Measurements from ENCODE around the gene SFMBT2. TPM values are rescaled to one million over a fixed set of nuclear protein-coding genes. Genes with fewer than 3 reads are reported as not detected.

The SFMBT2 gene
- total RNA-seq, 1 experiment from 2014 or later: 0.02 TPM

DNA sequence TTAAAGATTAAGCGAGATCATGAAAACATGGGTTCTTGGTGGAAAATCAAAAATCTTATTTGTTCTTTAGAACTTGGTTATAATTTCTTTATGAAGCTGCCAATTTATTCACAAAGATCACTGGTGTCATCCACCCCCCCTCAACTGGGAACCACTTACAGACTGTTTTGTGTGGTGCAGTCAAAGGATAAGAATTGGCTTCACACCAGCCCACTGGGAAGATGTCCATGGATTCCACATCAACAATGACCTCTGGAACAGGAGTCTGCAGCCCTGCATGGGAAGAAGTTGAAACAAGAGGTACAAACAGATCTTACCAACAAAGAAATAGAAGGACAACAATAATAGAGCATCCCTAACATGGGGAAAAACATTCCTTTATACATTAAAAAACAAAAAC, 205.2 kb downstream of the SFMBT2 start:
- ATAC-seq (no peak), DNase-seq (ENCODE audit: low read depth, low spot score) (no peak)
- intact Hi-C loops (cut with micrococcal nuclease): no loop called here
- TF ChIP-seq EZH2phosphoT487 (IDR thresholded peaks at IDR 0.05; ENCODE audit: borderline replicate concordance) (no peak), SRF (IDR thresholded peaks at IDR 0.05; ENCODE audit: low read depth) (no peak), ELF1 (IDR thresholded peaks at IDR 0.05; ENCODE audit: borderline replicate concordance, low read depth) (no peak)
- TF ChIP-seq, protein P1, sequence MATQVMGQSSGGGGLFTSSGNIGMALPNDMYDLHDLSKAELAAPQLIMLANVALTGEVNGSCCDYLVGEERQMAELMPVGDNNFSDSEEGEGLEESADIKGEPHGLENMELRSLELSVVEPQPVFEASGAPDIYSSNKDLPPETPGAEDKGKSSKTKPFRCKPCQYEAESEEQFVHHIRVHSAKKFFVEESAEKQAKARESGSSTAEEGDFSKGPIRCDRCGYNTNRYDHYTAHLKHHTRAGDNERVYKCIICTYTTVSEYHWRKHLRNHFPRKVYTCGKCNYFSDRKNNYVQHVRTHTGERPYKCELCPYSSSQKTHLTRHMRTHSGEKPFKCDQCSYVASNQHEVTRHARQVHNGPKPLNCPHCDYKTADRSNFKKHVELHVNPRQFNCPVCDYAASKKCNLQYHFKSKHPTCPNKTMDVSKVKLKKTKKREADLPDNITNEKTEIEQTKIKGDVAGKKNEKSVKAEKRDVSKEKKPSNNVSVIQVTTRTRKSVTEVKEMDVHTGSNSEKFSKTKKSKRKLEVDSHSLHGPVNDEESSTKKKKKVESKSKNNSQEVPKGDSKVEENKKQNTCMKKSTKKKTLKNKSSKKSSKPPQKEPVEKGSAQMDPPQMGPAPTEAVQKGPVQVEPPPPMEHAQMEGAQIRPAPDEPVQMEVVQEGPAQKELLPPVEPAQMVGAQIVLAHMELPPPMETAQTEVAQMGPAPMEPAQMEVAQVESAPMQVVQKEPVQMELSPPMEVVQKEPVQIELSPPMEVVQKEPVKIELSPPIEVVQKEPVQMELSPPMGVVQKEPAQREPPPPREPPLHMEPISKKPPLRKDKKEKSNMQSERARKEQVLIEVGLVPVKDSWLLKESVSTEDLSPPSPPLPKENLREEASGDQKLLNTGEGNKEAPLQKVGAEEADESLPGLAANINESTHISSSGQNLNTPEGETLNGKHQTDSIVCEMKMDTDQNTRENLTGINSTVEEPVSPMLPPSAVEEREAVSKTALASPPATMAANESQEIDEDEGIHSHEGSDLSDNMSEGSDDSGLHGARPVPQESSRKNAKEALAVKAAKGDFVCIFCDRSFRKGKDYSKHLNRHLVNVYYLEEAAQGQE (IDR thresholded peaks at IDR 0.05; ENCODE audit: low read depth): no peak
- POLR2A ChIA-PET: no interaction called here
- Histone ChIP-seq H2AFZ (ENCODE audit: low read depth, low read length, poor library complexity, severe bottlenecking) (no peak overlapping the region), H3K4me3 (replicated peaks in 1 of 2; ENCODE audit: low read depth in 1 of 2, low read length in 2 of 2) (no peak overlapping the region), H3K4me1 (ENCODE audit: control insufficient read depth in 1 of 2, insufficient read depth in 2 of 2, low read length in 2 of 2) (no peaks in the 10 kb centered on the region), H3K9me2 (ENCODE audit: insufficient read depth) (no peaks in the 10 kb centered on the region), H3K9ac (ENCODE audit: low read length) (no peak overlapping the region), H3K9me3 (ENCODE audit: control insufficient read depth in 1 of 2, insufficient read depth in 1 of 2, low read depth in 1 of 2, low read length in 2 of 2) (no peaks in the 10 kb centered on the region), H3K36me3 (ENCODE audit: control insufficient read depth in 1 of 2, insufficient read depth in 2 of 2, low read length in 2 of 2) (no peaks in the 10 kb centered on the region), H3K27me3 (ENCODE audit: insufficient read depth, low read length) (0 out of 2 replicates have a peak, but pooled peaks cover 5% of the 10 kb centered on the region), H3K79me2 (ENCODE audit: insufficient read depth, low read length) (no peaks in the 10 kb centered on the region), H3K4me2 (ENCODE audit: low read length) (no peak overlapping the region), H3K27ac (ENCODE audit: low read depth, low read length) (no peak overlapping the region), H4K20me1 (ENCODE audit: insufficient read depth) (no peaks in the 10 kb centered on the region)
- CTCF ChIA-PET: no interaction called here
- RAD21 ChIA-PET (ENCODE audit: low non-redundant PET in 1 of 2, low total read pairs in 2 of 2, uncharacterized antibody in 2 of 2, unreplicated experiment in 2 of 2): no interaction called here
- no TSS peak for BruUV-seq (replicated peaks)

DNA sequence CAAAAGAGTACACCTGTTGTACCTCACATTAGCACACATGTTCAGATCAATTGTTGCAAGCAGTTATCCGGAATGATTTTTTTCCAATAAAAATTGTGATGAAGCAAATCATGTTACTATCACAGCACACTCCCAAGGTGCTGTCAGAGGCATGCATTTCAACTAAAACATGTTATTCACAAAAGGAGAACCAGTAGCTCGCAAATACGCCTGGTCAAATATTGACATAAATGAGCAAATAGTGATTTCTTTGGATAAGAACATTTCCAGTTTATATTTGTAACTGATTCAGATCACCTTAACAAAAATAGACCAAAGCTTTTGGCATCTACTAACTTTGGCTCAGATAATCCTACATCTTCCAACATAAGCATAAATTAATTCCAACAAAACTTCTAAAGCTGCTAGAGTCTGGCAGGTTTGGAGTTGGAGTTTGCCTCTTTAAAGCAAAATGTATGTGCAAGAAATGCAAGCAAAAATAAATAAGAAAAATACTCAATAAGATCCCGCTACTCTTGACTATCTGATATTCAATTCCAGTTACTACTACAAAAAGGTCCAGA, 208.0 kb downstream of the SFMBT2 start:
- Histone ChIP-seq H3K27ac (ENCODE audit: low read depth, low read length) (no peak overlapping the region), H3K9me2 (ENCODE audit: insufficient read depth) (no peaks in the 10 kb centered on the region), H3K27me3 (ENCODE audit: insufficient read depth, low read length) (peaks cover 14% of the 10 kb centered on the region; the same call in 1 of the 2 replicates), H4K20me1 (ENCODE audit: insufficient read depth) (no peaks in the 10 kb centered on the region), H2AFZ (ENCODE audit: low read depth, low read length, poor library complexity, severe bottlenecking) (no peak overlapping the region), H3K9me3 (ENCODE audit: control insufficient read depth in 1 of 2, insufficient read depth in 1 of 2, low read depth in 1 of 2, low read length in 2 of 2) (no peaks in the 10 kb centered on the region), H3K79me2 (ENCODE audit: insufficient read depth, low read length) (no peaks in the 10 kb centered on the region), H3K4me1 (ENCODE audit: control insufficient read depth in 1 of 2, insufficient read depth in 2 of 2, low read length in 2 of 2) (no peaks in the 10 kb centered on the region), H3K4me3 (replicated peaks in 1 of 2; ENCODE audit: low read depth in 1 of 2, low read length in 2 of 2) (no peak overlapping the region), H3K9ac (ENCODE audit: low read length) (no peak overlapping the region), H3K4me2 (ENCODE audit: low read length) (no peak overlapping the region), H3K36me3 (ENCODE audit: control insufficient read depth in 1 of 2, insufficient read depth in 2 of 2, low read length in 2 of 2) (no peaks in the 10 kb centered on the region)
- intact Hi-C loops (cut with micrococcal nuclease): no loop called here
- TF ChIP-seq TCF7L2 (IDR thresholded peaks at IDR 0.05; ENCODE audit: borderline replicate concordance, extremely low read depth, insufficient read depth, insufficient read length): no peak
- no peak for TF ChIP-seq ZBTB33 (IDR thresholded peaks at IDR 0.05; ENCODE audit: extremely low read depth, insufficient replicate concordance, low read length)
- no peak for TF ChIP-seq RAD21 (IDR thresholded peaks at IDR 0.05; ENCODE audit: low read depth)
- no peak for TF ChIP-seq ZFX (IDR thresholded peaks at IDR 0.05)
- no peak for TF ChIP-seq EZH2 (IDR thresholded peaks at IDR 0.05)
- TF ChIP-seq POLR2AphosphoS5 (IDR thresholded peaks at IDR 0.05; ENCODE audit: low read depth, low read length): no peak
- no peak for TF ChIP-seq JUND (IDR thresholded peaks at IDR 0.05)
- ATAC-seq (no peak), DNase-seq (ENCODE audit: low read depth, low spot score) (no peak)
- ChIA-PET POLR2A (no interaction called here), RAD21 (ENCODE audit: low non-redundant PET in 1 of 2, low total read pairs in 2 of 2, uncharacterized antibody in 2 of 2, unreplicated experiment in 2 of 2) (no interaction called here), CTCF (interaction anchor here (1.2 kb wide), 1 partner anchor 82 kb away, joined by 3 read pairs; no protein-coding TSS in a partner anchor)
- no TSS peak for BruUV-seq (replicated peaks)

Data from HCT116 (cell line).